DOHH2 (cell line): ENCODE results near the gene REEP1.

Source experiments
- H3F3A ChIP-seq: fragments of 200-600 bp; sonication (generic), shearing (Covaris generic); 2 replicates; pipeline ENCODE4 v1.6.0; 2016; ENCODE audit warnings: antibody characterized with exemption, mild to moderate bottlenecking; ENCODE audit not compliant: control insufficient read depth, insufficient read depth
- H3K27ac ChIP-seq: fragments of 200-600 bp; sonication (generic); 2 replicates; pipeline ENCODE4 v1.5.1; 2014; ENCODE audit warnings: low read depth, mild to moderate bottlenecking, low read length, moderate library complexity
- H3K27me3 ChIP-seq: fragments of 200-600 bp; sonication (generic); 2 replicates; pipeline ENCODE4 v1.6.1; 2014; ENCODE audit warnings: mild to moderate bottlenecking, low read length, mixed read lengths; ENCODE audit not compliant: control insufficient read depth
- H3K36me3 ChIP-seq: fragments of 200-600 bp; sonication (generic); 2 replicates; pipeline ENCODE4 v1.6.1; 2014; ENCODE audit warnings: mild to moderate bottlenecking, low read length, moderate library complexity, mixed read lengths; ENCODE audit not compliant: control insufficient read depth
- H3K4me1 ChIP-seq: fragments of 200-600 bp; sonication (generic); 2 replicates; pipeline ENCODE4 v1.6.1; 2014; ENCODE audit warnings: mild to moderate bottlenecking, low read length, mixed read lengths; ENCODE audit not compliant: control insufficient read depth
- H3K4me2 ChIP-seq: fragments of 200-600 bp; sonication (generic); 2 replicates; pipeline ENCODE4 v1.6.0; 2014; ENCODE audit warnings: mild to moderate bottlenecking, low read length, moderate library complexity
- H3K4me3 ChIP-seq: fragments of 200-600 bp; sonication (generic); 2 replicates; pipeline ENCODE4 v1.5.1; 2014; ENCODE audit warnings: mild to moderate bottlenecking, low read length, mixed read lengths
- H3K79me2 ChIP-seq: fragments of 200-600 bp; sonication (generic); 2 replicates; pipeline ENCODE4 v1.6.1; 2014; ENCODE audit warnings: mild to moderate bottlenecking, low read length, mixed read lengths; ENCODE audit not compliant: control insufficient read depth
- H3K9me2 ChIP-seq: fragments of 200-600 bp; sonication (generic); replicated peaks from 2 replicates; pipeline ENCODE4 v1.6.1; 2014; ENCODE audit warnings: mild to moderate bottlenecking, low read length, mixed read lengths; ENCODE audit not compliant: control insufficient read depth
- H3K9me3 ChIP-seq: fragments of 200-600 bp; sonication (generic); 2 replicates; pipeline ENCODE4 v1.6.1; 2014; ENCODE audit warnings: antibody characterized with exemption, low read length, mixed read lengths; ENCODE audit not compliant: control insufficient read depth, insufficient read depth
- H4K20me1 ChIP-seq: fragments of 200-600 bp; sonication (generic); 2 replicates; pipeline ENCODE4 v1.6.0; 2014; ENCODE audit warnings: low read depth, mild to moderate bottlenecking, antibody characterized with exemption, low read length, moderate library complexity; ENCODE audit not compliant: control insufficient read depth, insufficient read depth
- CTCF ChIP-seq: fragments of 200-600 bp; sonication (generic); IDR thresholded peaks from one replicate; pipeline ENCODE4 v1.5.1; 2014; ENCODE audit warnings: antibody characterized with exemption, mild to moderate bottlenecking, low read depth, low read length; ENCODE audit not compliant: poor library complexity, severe bottlenecking
- EZH2phosphoT487 ChIP-seq: fragments of 200-600 bp; sonication (generic); IDR thresholded peaks from 2 replicates; pipeline ENCODE4 v1.6.1; 2017; ENCODE audit warnings: borderline replicate concordance, mild to moderate bottlenecking, antibody characterized with exemption, low read length, moderate library complexity, mixed read lengths

REEP1 gene

GRCh38 chr2:86337244-86337835, at the start of gene REEP1:
REEP1 (minus strand) TSS chr2:86337626; CDS start chr2:86337510, 116 bp downstream.
- Histone ChIP-seq H3K27ac (no peak within 1 kb of the TSS), H3K4me2 (no peak within 1 kb of the TSS), H3K9me3 (no peaks in the 10 kb centered on the region), H3K4me3 (no peak within 1 kb of the TSS), H3K27me3 (peaks cover 41% of the 10 kb centered on the region), H3K36me3 (no peaks in the 10 kb centered on the region), H3K9me2 (no peaks in the 10 kb centered on the region), H4K20me1 (no peaks in the 10 kb centered on the region), H3F3A (no peaks in the 10 kb centered on the region), H3K4me1 (no peaks in the 10 kb centered on the region), H3K79me2 (no peaks in the 10 kb centered on the region)
- TF ChIP-seq CTCF (no peak), EZH2phosphoT487 (no peak; the same call in 1 of the 2 replicates)

GRCh38 chr2:86383844-86384243, 46.4 kb upstream of the REEP1 start:
- no peaks in the 10 kb centered on the region for H3K79me2 ChIP-seq
- H3K9me3 ChIP-seq = no peaks in the 10 kb centered on the region
- H3K27me3 ChIP-seq = no peaks in the 10 kb centered on the region
- H3K27ac ChIP-seq = no peak overlapping the region
- no peak overlapping the region for H3K4me3 ChIP-seq
- no peaks in the 10 kb centered on the region for H3K4me1 ChIP-seq
- no peak overlapping the region for H3K4me2 ChIP-seq
- TF ChIP-seq CTCF (no peak), EZH2phosphoT487 (no peak)
- H3F3A ChIP-seq = no peaks in the 10 kb centered on the region
- H3K9me2 ChIP-seq = no peaks in the 10 kb centered on the region
- no peaks in the 10 kb centered on the region for H4K20me1 ChIP-seq
- no peaks in the 10 kb centered on the region for H3K36me3 ChIP-seq

GRCh38 chr2:86382698-86383097, 45.3 kb upstream of the REEP1 start:
- no peaks in the 10 kb centered on the region for H3K9me2 ChIP-seq

GRCh38 chr2:86382108-86382507, 44.7 kb upstream of the REEP1 start:
- Histone ChIP-seq H4K20me1 (no peaks in the 10 kb centered on the region), H3K36me3 (no peaks in the 10 kb centered on the region), H3K4me2 (no peak overlapping the region), H3K27me3 (no peaks in the 10 kb centered on the region), H3K27ac (no peak overlapping the region), H3F3A (no peaks in the 10 kb centered on the region), H3K4me1 (no peaks in the 10 kb centered on the region), H3K9me2 (no peaks in the 10 kb centered on the region), H3K79me2 (no peaks in the 10 kb centered on the region), H3K4me3 (no peak overlapping the region), H3K9me3 (no peaks in the 10 kb centered on the region)
- TF ChIP-seq EZH2phosphoT487 = no peak
- no peak for TF ChIP-seq CTCF

More at GRCh38 chr2:86382698-86383097, 45.3 kb upstream of the REEP1 start:
- H3K4me1 ChIP-seq = no peaks in the 10 kb centered on the region
- H3K9me3 ChIP-seq = no peaks in the 10 kb centered on the region
- H3K36me3 ChIP-seq = no peaks in the 10 kb centered on the region
- no peaks in the 10 kb centered on the region for H3F3A ChIP-seq
- no peaks in the 10 kb centered on the region for H3K27me3 ChIP-seq
- TF ChIP-seq EZH2phosphoT487 = no peak
- no peak overlapping the region for H3K27ac ChIP-seq
- no peak overlapping the region for H3K4me3 ChIP-seq
- no peak overlapping the region for H3K4me2 ChIP-seq
- H4K20me1 ChIP-seq = no peaks in the 10 kb centered on the region
- H3K79me2 ChIP-seq = no peaks in the 10 kb centered on the region
